RKO (cell line): ENCODE data around the gene SSRP1.
"Not testable (repeated sequence)": the region's sequence is repeated elsewhere in the genome, so short reads cannot be mapped to it uniquely, and the experiment has no call there.

Source experiments
- DNase-seq: peaks from one replicate; pipeline ENCODE4 v3.0.0-alpha.2; 2016; ENCODE audit warnings: low spot score

Gene SSRP1

GRCh38 chr11:57336856-57337255 lies 1.2 kb upstream of the SSRP1 start:
- not testable (repeated sequence) for DNase-seq

DNA sequence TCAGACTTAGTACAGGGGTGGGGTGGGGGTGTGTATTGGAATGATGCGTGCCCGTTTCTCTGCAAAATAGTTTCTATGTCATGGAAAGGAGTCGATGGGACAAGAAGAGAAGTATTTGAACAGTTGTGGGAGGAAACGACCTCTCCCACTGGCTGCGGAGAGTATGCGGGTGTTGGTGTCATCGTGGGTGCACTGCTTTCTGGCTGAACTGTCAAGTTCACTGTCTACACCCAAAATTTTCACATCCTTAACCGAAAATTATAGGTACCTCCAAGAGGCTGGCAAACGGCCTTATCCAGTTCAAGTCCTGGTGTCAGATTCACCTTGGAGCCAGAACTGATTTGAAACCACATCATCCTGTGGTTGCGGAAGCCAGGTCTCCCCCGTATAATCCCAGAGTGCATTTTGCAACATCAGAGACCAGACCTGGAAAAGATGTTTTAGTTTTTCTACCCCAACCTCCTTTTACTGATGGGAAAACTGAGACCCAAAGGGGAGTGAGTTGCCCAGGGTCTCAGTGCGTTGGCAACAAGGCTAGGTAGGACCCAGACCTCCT lies 497 bp upstream of the SSRP1 start:
- DNase-seq = peak; percentile 18

DNA sequence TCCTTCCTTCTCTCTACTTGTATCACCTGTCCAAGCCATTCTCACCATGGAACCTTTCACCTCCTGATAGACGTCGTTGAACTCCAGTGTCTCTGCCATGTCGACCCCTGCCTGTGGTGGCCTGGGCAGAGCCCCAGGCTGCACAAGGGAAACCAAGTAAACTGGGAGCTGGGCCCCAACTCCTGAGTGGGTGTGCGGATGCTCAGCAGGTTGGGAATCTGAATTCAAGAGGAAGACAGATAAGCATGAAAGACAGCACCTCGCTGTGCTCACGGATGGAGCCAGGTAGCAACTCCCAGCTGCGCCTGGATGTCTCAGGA lies 709 bp downstream of the SSRP1 start:
- DNase-seq = no peak

GRCh38 chr11:57332694-57333440 lies 2.8 kb downstream of the SSRP1 start:
- no peak for DNase-seq

DNA sequence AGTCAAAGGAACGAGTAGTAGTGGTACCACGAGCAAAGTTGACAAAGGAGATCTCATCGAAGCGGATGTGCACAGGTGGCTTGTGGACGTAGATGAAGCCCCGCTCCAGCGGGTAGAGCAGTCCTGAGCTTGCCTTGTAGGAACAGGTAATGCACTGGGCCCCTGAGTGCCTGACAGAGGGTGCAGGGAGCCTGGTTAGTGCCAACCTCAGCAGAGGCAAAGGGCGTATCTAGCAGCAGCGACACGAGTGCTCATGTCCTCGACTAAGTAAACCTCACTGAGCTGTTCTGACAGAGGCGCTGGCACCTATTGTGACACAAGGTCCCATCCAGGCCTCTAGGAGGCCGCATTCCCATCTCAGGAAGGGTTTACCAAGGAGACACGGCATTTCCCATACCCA lies 4.0 kb downstream of the SSRP1 start:
- no peak for DNase-seq

- no peak for DNase-seq
Observed at GRCh38 chr11:57330029-57330428, 5.7 kb downstream of the SSRP1 start.

- DNase-seq = no peak
Observed at GRCh38 chr11:57327721-57328120, 8.0 kb downstream of the SSRP1 start.

DNA sequence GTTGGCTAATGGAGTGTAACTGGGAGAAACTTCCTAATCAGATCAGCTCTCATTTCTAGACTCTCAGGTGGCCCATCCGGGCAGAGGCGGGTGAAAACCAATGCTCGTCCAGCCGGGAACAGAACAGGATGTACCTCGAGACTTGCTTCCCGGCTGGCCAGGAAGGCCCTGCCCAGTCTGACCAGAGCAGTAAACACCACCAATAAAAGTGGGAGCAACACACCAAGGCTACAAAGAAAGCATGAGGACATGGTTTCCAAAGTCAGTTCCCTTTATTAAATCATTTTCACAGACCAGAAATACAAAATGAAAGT lies 10.0 kb downstream of the SSRP1 start:
- DNase-seq = no peak

DNA sequence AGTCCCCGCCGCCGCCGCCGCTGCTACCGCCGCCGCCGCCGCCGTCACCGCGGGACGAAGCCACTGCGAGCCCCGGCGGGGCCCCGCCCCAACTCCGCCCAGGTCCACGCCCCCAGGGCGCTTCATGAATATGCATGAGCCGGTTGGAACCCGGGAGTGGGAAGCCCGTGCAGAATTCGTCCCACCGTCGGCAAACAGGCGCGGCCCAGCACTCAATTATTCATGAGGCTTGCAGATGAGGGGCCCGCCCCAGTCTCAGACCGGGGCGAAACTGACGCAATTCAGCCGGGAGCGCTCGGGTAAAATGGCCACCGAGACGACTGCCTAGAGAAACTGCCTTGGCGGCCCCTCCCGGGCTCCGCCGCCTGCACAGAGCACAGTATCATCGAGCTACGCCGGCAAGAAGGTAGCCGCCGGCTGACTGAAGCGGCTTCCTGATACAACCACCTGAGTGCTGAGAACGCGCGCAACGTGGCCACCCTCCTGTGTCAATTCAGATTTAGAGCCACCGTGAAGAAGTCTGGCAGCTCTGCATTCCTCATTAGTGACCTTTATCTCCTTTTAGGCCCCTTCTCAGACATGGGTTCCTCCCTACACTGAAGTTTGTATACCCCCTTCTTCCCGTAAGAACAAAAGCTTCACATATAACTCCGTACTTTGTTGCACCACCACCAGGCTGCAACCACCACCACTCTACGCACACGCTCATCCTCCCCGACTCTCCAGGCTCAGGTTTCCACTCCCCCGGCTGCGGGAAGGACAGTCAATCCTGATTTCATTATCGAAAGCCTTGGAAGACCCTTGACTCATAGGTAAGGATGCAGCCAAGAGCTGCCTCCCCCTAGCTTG lies 10.6 kb downstream of the SSRP1 start, which contains the start of gene TNKS1BP1:
Gene TNKS1BP1 (minus strand): TSS at position 67 of the 849 bp plus-strand sequence. CDS start 3,067 bp downstream, outside the sequence.
- peak; percentile 96 for DNase-seq

DNA sequence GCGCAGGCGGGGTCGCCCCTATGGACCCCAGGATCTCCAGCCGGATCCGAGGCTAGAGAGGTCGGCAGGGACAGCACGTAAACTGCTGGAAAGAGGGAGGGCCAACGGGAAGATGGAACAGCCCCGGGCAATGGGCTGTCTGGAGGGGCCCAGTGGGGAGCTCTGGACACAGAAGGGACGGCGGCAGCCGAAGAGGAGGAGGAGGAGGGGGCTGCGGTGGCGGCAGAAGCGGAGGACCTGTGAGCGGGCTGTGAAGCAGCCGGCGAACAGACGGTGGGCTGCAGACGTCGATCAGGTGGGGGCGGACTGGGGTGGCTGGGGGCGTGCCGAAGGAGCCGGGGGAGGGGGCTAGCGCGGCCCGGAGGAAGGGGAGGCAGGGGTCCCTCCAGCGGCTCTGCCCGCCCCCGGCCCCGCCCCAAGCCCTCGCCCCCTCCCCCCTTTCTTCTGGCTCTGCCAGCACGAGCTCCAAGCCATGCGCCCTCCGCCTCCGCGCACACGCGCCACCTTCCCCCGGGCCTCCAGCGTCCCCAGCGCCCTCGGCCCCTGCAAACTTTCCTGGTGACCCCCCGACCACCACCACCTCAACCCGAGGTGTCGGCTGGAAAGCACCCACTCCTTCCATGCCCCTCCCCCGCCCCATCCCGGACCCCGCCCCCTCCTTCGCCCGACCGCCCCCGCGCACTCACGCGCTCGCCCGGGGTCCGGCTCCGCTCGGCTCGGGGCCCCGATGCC lies 11.4 kb downstream of the SSRP1 start:
- DNase-seq = peak; percentile 28

GRCh38 chr11:57323855-57324153 lies 11.9 kb downstream of the SSRP1 start:
- no peak for DNase-seq

DNA sequence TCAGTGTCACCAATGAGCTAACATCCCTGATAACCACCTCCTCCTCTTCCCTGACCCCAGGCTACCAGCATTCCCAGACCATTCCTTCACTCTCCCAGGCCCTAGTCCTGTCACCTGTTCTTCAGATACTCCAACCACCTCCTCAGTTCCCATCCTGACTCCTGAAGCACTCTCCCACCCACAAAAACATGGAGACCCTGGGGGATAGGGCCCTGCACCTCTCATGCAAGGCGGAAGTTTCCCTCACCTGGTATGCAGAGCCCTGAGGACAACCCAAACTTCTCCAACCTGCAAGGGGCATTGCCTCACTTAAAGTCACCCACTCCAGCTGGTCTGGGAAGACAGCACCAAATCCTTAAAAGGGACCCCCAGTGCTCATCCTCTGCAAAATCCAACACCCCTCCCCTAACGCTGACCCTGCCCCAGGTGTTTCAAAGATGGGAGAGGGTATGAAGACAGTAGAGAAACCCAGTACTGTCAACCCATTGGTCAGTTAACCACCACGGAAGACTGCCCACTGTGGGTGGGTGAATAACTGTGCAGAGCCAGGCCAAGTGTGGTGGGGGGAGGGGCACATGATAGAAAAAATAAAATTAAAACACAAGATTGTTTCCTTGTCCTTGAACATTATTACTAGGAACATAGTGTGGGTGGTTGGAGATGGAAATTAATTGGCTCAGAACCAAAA lies 12.4 kb downstream of the SSRP1 start:
- DNase-seq = peak; percentile 18

- DNase-seq = peak; percentile 54
Observed at GRCh38 chr11:57322256-57323166, 13.2 kb downstream of the SSRP1 start.

DNA sequence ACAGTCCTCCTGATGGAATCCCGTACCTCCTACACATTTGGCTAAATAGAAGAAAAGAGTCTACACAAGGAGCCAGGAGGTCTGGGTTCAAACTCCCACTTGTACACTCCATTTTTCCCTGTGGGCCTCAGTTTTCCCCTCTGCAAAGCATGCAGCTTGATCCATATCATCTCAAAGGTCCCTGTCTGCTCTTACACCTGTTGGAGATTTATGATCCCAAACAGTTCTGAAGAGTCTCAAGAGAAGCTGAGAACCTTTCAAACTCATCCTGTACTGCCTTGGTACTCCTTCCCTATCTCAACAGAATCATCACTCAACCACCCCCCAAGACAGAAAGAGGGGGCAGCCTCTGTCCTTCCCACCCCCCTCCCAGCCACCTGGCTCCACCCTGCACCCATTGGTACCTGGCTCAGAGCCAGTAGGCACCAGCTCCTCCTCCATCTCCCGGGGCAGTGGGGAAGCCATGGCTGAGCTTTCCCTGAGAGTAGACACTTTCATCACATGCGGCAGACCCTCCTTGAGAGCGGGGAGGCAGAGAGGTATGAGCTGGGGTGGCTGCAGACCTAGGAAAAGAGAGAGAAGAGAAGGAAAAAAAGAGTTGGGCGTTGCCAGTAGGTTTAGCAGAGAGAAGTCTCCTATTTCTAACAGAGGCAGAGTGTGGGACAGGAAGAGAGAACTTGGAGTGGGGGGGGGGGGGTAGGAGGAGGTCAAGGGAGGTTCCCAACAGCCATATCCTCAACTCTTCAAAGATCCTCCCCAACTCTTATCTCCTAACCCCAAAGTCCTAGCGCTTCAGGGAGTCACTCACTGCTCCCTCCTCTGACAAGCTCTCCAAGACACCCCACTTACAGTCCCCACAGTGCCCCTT lies 14.1 kb downstream of the SSRP1 start:
- DNase-seq = no peak

DNA sequence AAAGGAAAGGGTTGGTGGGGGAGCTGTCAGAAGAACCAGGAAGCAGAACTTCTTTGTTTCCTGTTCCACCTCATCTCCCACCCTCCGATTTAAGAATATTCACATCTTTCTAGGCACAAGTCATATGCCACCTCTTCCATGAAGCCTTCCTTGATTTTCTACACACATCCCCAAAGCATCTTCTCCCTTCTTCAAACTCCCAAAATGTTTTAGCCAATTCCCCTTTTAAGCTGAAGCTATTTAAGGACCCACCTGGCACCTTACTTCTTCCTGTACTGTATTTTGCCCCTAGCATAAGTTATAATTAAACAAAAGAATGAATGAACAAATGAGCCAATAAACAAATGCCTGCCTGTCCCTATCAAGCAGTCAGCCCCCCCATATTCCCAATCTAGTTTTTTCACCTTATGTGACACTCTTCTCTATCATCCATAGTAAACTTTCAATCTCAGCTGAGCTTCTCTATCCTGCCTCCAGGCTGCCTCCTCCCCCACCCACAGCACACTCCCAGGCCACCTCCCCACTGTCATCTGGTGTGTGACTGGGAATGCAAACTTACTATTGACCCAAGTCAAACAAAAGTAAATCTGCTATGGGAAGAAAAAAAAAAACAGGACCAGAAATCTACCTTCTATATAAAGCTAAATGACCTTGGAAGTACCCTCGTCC lies 14.8 kb downstream of the SSRP1 start:
- no peak for DNase-seq

- DNase-seq = no peak
Observed at GRCh38 chr11:57320067-57320718, 15.5 kb downstream of the SSRP1 start.

DNA sequence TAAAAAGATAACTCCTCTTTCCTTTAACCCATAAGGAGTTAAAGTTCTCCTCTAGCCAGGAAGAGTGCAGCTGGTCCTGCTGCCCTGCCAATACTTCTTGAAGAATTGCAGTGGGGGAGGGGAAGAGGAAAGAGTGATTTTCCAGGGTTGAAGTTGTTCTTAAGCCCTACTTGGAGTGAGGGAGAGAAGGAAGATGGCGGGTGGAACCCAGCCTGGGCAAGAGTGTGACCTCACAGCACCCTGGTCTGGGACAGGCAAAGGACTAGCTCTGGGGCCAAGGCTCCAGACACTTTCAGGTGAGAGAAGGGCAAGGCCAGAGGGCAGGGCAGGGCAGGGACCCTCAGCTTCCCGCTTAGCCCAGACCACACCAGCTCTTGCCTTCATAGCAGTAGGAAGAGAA lies 17.5 kb downstream of the SSRP1 start:
- DNase-seq = no peak

- no peak for DNase-seq
Observed at GRCh38 chr11:57316017-57316416, 19.7 kb downstream of the SSRP1 start.

DNA sequence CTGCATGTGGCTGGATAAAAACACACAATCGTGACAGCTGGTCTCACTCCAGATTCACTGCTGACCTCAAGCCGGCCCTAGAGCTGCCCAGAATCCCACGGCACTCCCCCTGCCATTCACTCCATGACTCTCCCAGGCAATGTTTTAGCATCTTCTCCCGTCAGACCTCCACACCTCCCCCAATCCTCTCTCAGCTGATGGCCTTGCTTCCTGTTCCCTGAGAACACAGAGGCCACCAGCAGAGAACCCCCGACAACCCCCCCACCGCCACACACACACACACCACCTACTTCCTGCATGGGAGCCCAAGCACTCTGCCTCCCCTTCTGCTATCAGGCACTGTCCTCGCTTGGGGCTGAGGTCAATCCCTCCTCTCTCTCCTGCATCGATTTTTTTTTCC lies 20.2 kb downstream of the SSRP1 start:
- DNase-seq = no peak
